ENCODE results near the gene ELAVL2. TPM values are rescaled to one million over a fixed set of nuclear protein-coding genes. Genes with fewer than 3 reads are reported as not detected.

The ELAVL2 gene
- total and polyA plus RNA-seq, 9 of the 15 experiments (the other 6 are each of a cell fraction or from before 2014, with no cell fraction given): not detected

GRCh38 chr9:23803216-23803615 is 22.8 kb downstream of the ELAVL2 start:
- Histone ChIP-seq H3K4me2 (ENCODE audit: insufficient read depth, low read length) (no peak overlapping the region), H3K36me3 (ENCODE audit: control insufficient read depth, insufficient read depth, low read length) (no peaks in the 10 kb centered on the region), H3K9ac (ENCODE audit: insufficient read depth in 1 of 2, low read depth in 2 of 2, low read length in 2 of 2) (no peak overlapping the region), H3K27me3 (ENCODE audit: control insufficient read depth in 2 of 2, insufficient read depth in 2 of 2, low read length in 2 of 2) (no peaks in the 10 kb centered on the region), H2AFZ (ENCODE audit: low read depth, low read length) (no peak overlapping the region), H3K79me2 (ENCODE audit: control insufficient read depth, insufficient read depth, low read length) (no peaks in the 10 kb centered on the region), H3K9me1 (ENCODE audit: control insufficient read depth, insufficient read depth, low read length) (no peaks in the 10 kb centered on the region), H3K9me3 (replicated peaks; ENCODE audit: control insufficient read depth, insufficient read depth, low read depth, low read length) (no peaks in the 10 kb centered on the region), H4K20me1 (replicated peaks; ENCODE audit: control insufficient read depth, insufficient read depth, low read length) (no peaks in the 10 kb centered on the region), H3K4me3 (no peak overlapping the region), H3K4me1 (replicated peaks in 1 of 2; ENCODE audit: control insufficient read depth in 2 of 2, insufficient read depth in 2 of 2, low read length in 2 of 2) (no peaks in the 10 kb centered on the region), H3K27ac (ENCODE audit: extremely low read depth, low read depth, low read length) (no peak overlapping the region)
- DNase-seq (ENCODE audit: extremely low read depth in 1 of 4, low spot score in 3 of 4): no peak
- ATAC-seq: no peak
- BruUV-seq (replicated peaks): no TSS peak
- ChIA-PET POLR2A (no interaction called here), CTCF (ENCODE audit: low intra/inter-chr PET ratio) (no interaction called here)
- no peak for FAIRE-seq
- in situ Hi-C loops (cut with MboI) (no loop called here), intact Hi-C loops (cut with micrococcal nuclease) (no loop called here)
- no CpG with 5 or more reads among the region's 2 CpGs for WGBS (ENCODE audit: insufficient coverage, low coverage, missing lambda C conversion rate)
- TF ChIP-seq ZNF140 (CRISPR knock-in tag; IDR thresholded peaks at IDR 0.05): no peak
- TF ChIP-seq NBN (IDR thresholded peaks at IDR 0.05; ENCODE audit: low read depth): no peak
- TF ChIP-seq NFATC3 (IDR thresholded peaks at IDR 0.05): no peak
- TF ChIP-seq SRSF3 (IDR thresholded peaks at IDR 0.05; ENCODE audit: insufficient read depth, low read length): no peak
- no peak for TF ChIP-seq EP400 (IDR thresholded peaks at IDR 0.05)
- no peak for TF ChIP-seq RBM25 (IDR thresholded peaks at IDR 0.05; ENCODE audit: low read depth, low read length, severe bottlenecking)
- TF ChIP-seq MLLT1 (IDR thresholded peaks at IDR 0.05): no peak
- no peak for TF ChIP-seq CHD7 (IDR thresholded peaks at IDR 0.05; ENCODE audit: low read depth, low read length)
